NCI-H2227 (cell line): ENCODE measurements around the gene BCR.
"Not testable (repeated sequence)": the region's sequence is repeated elsewhere in the genome, so short reads cannot be mapped to it uniquely, and the experiment has no call there.

Experiments used
- DNase-seq: peaks from one replicate; lab custom pipeline; 2025; ENCODE audit not compliant: unreplicated experiment; lab: John Stamatoyannopoulos, UW

BCR gene

DNA sequence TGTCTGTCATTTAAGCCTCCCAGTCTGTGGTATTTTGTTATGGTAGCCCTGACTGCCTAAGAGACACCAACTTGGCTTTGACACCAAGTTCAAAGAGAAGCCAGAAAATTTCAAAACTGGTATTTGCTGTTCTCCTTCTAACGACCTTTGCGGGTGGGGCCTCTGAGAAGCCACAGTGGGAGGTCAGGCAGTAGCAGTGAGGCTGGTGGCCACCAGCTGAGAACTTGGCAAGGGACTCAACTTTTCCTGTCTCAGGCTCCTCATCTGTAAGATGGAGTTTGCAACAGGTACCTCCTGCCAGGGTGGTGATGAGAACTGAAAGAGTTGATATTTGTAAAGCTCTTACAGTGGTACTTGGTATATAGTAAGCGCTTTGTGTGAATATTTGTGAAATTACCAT, 183.4 kb downstream of the BCR start:
- DNase-seq = no peak

DNA sequence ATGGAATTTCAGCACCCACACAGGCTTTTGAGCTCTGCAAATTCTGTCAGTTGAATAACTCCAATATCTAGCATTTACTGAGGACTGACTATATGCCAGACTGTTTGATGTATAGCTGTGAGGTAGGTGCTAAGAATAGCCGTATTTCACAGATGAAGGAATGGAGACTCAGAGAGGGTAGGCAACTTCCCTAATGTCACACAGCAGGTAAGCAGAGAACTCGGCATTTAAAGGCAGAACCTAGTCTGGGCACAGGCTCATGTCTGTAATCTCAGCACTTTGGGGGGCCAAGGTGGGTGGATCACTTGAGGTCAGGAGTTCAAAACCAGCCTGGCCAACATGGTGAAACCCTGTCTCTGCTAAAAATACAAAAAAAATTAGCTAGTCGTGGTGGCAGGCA, 184.1 kb downstream of the BCR start:
- DNase-seq = no peak

DNA sequence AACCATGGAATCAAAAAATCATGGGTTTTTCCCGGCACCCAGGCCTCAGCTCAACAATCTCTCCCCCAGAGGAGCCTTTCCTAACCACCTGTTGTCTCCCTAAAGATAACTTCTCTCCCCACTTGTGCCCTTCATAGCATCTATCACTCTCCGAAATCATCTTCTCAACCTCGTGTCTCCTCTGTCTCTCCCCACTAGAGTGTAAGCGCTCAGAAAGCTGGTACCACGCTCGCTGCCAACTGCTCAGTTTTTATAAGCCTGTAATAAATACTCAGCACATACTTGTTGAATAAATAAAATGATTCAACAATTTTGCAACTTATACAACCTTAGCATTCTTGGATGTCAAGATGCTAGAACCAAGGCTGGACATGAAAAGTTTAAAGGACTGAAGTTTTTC, 185.2 kb downstream of the BCR start:
- DNase-seq = no peak

DNA sequence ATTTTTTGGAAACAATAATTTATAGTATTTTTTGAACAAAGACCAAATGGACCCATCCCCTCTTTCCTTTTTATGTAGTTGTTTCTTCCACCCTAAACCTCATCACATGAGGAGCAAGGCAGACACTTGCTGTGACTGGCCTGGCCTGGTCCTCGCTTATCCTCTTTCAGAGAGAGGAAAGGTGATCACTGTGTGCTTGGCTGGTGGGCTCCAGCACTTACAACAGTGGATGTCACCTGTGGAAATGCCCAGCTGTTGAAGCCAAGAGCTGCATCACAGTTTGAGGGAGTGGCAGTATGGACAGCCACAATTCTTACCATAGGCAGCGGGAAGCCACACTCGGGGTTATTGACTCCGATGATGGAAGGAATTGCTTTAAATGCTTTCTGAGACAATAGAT, 185.7 kb downstream of the BCR start:
- no peak for DNase-seq

DNA sequence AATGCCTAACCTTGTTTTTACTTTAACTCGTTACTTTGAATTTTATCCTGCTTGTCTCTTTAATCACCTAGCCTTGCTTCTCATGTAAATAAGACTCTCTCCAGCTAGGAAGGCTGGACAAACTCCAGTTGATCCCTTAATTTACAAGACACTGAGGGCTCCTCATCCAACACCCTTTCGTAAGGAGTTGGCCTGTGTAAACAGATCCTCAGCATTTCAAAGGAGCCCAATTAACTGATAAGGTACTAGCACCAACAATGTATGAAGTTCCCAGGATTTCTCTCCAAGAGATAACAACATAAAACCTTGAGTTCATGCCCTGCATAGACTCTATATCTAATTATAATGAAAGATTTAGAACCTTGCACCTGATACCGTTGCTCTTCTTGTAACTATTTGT, 186.9 kb downstream of the BCR start:
- not testable (repeated sequence) for DNase-seq
